SK-N-SH (cell line): ENCODE results near the gene POP4. TPM values are rescaled to one million over a fixed set of nuclear protein-coding genes. Genes with fewer than 3 reads are reported as not detected.

Experiments
- CTCF ChIA-PET: fragments of 300-600, 350-600 bp; formaldehyde crosslinking; extraction: SDS; loops from one replicate; lab custom pipeline; 2021; lab: Yijun Ruan, JAX
- POLR2A ChIA-PET: fragments of 350-600 bp; sonication (Branson Sonifier 250); formaldehyde crosslinking; extraction: SDS; loops from one replicate; lab custom pipeline; 2020; ENCODE audit warnings: antibody characterized with exemption, inconsistent platforms; lab: Yijun Ruan, JAX
- DNase-seq: peaks from one replicate; pipeline ENCODE4 v3.0.0; 2012
- H2AFZ ChIP-seq: fragments of 200-600 bp; sonication (generic); 2 replicates; pipeline ENCODE4 v1.8.1; 2016; ENCODE audit warnings: antibody characterized with exemption, mild to moderate bottlenecking, low read depth
- H3F3A ChIP-seq: fragments of 200-600 bp; sonication (generic); replicated peaks from 2 replicates; pipeline ENCODE3; 2016; ENCODE audit warnings: antibody characterized with exemption, mild to moderate bottlenecking; ENCODE audit not compliant: insufficient read depth
- H3K27ac ChIP-seq, 2 experiments: fragments of 200-500 bp in 1 of 2; fragments of 200-600 bp in 1 of 2; sonication (Bioruptor generic) in 1 of 2; sonication (generic), shearing (Covaris generic) in 1 of 2; 2 replicates each; pipeline versions ENCODE4 v1.5.1 to v1.6.1; 2014 to 2016; ENCODE audit warnings: low read depth in 2 of 2, inconsistent platforms in 1 of 2, low read length in 1 of 2, mild to moderate bottlenecking in 1 of 2, mixed read lengths in 1 of 2
- H3K27me3 ChIP-seq: fragments of 200-600 bp; sonication (generic), shearing (Covaris generic); 2 replicates; pipeline ENCODE4 v1.6.1; 2016; ENCODE audit warnings: mixed run types; ENCODE audit not compliant: insufficient read depth
- H3K36me3 ChIP-seq, 2 experiments: fragments of 200-500 bp in 1 of 2; fragments of 200-600 bp in 1 of 2; sonication (Bioruptor generic) in 1 of 2; sonication (generic) in 1 of 2; replicated peaks in 1 of 2; 2 replicates each; pipeline versions ENCODE3 to v1.5.1; 2014 to 2016; ENCODE audit warnings: low read length in 1 of 2, mild to moderate bottlenecking in 1 of 2; ENCODE audit not compliant: insufficient read depth in 2 of 2, control insufficient read depth in 1 of 2
- H3K4me1 ChIP-seq, 2 experiments: fragments of 200-500 bp in 1 of 2; fragments of 200-600 bp in 1 of 2; sonication (Bioruptor generic) in 1 of 2; sonication (generic), shearing (Covaris generic) in 1 of 2; 2 replicates each; pipeline versions ENCODE4 v1.5.1 to v1.6.1; 2014 to 2016; ENCODE audit warnings: low read depth in 1 of 2, low read length in 1 of 2, mixed run types in 1 of 2; ENCODE audit not compliant: insufficient read depth in 2 of 2, control insufficient read depth in 1 of 2
- H3K4me2 ChIP-seq: fragments of 200-600 bp; sonication (generic), shearing (Covaris generic); 2 replicates; pipeline ENCODE4 v1.6.1; 2017; ENCODE audit warnings: mixed run types
- H3K4me3 ChIP-seq, 2 experiments: fragments of 200-500 bp in 1 of 2; fragments of 200-600 bp in 1 of 2; sonication (Bioruptor generic) in 1 of 2; sonication (generic), shearing (Covaris generic) in 1 of 2; 2 replicates each; pipeline versions ENCODE4 v1.5.1 to v1.8.1; 2014 to 2016; ENCODE audit warnings: low read depth in 2 of 2, inconsistent platforms in 1 of 2, low read length in 1 of 2, mild to moderate bottlenecking in 1 of 2, mixed read lengths in 1 of 2, moderate library complexity in 1 of 2
- H3K79me2 ChIP-seq: fragments of 200-600 bp; sonication (generic); 2 replicates; pipeline ENCODE4 v1.8.1; 2017; ENCODE audit warnings: mild to moderate bottlenecking; ENCODE audit not compliant: insufficient read depth
- H3K9ac ChIP-seq: fragments of 200-600 bp; sonication (generic); 2 replicates; pipeline ENCODE4 v1.6.1; 2017; ENCODE audit warnings: mixed run types
- H3K9me2 ChIP-seq: fragments of 200-600 bp; sonication (generic); 2 replicates; pipeline ENCODE4 v1.6.1; 2017; ENCODE audit warnings: mixed run types
- H3K9me3 ChIP-seq: fragments of 200-600 bp; sonication (generic); 2 replicates; pipeline ENCODE4 v1.6.1; 2017; ENCODE audit warnings: mixed run types, mild to moderate bottlenecking, moderate library complexity
- H4K20me1 ChIP-seq: fragments of 200-600 bp; sonication (generic); 2 replicates; pipeline ENCODE4 v1.6.1; 2017; ENCODE audit warnings: mild to moderate bottlenecking, mixed run types; ENCODE audit not compliant: insufficient read depth
- ELF1 ChIP-seq: IDR thresholded peaks from 2 replicates; pipeline ENCODE4 v1.4.0; 2012
- EP300 ChIP-seq, 2 experiments: IDR thresholded peaks; 2 replicates each; pipeline versions ENCODE4 v1.4.0 to v1.6.1; 2012; ENCODE audit warnings: borderline replicate concordance in 1 of 2, low read depth in 1 of 2, low read length in 1 of 2
- FOXM1 ChIP-seq: IDR thresholded peaks from 2 replicates; pipeline ENCODE4 v1.4.0; 2012; ENCODE audit warnings: low read depth, mild to moderate bottlenecking
- JUND ChIP-seq: IDR thresholded peaks from 2 replicates; pipeline ENCODE4 v1.4.0; 2012
- MAX ChIP-seq: IDR thresholded peaks from 2 replicates; pipeline ENCODE4 v1.4.0; 2012; ENCODE audit warnings: low read depth
- PBX3 ChIP-seq: IDR thresholded peaks from 2 replicates; pipeline ENCODE4; 2012
- POLR2AphosphoS5 ChIP-seq: IDR thresholded peaks from 2 replicates; pipeline ENCODE4 v1.6.1; 2012; ENCODE audit warnings: low read depth, low read length
- REST ChIP-seq: IDR thresholded peaks from 2 replicates; pipeline ENCODE4 v1.6.1; 2012; ENCODE audit warnings: mild to moderate bottlenecking, low read depth, low read length, moderate library complexity
- SMC3 ChIP-seq: IDR thresholded peaks from 2 replicates; pipeline ENCODE4 v1.6.1; 2012; ENCODE audit warnings: low read depth, low read length, improper control_type of control experiment
- TAF1 ChIP-seq: IDR thresholded peaks from 2 replicates; pipeline ENCODE4 v1.6.1; 2012; ENCODE audit warnings: low read depth, mild to moderate bottlenecking, low read length, moderate library complexity, borderline replicate concordance
- TCF12 ChIP-seq: IDR thresholded peaks from 2 replicates; pipeline ENCODE4 v1.4.0; 2012
- USF1 ChIP-seq: IDR thresholded peaks from 2 replicates; pipeline ENCODE4 v1.4.0; 2012; ENCODE audit warnings: low read depth, borderline replicate concordance
- YY1 ChIP-seq: IDR thresholded peaks from 2 replicates; pipeline ENCODE4 v1.4.0; 2012; ENCODE audit warnings: low read depth, mild to moderate bottlenecking
- WGBS: methylation state at CpG from one replicate; pipeline ENCODE4 v1.1.6; 2017; ENCODE audit warnings: low lambda C conversion rate; 5-methylcytosine and 5-hydroxymethylcytosine counted together
- polyA plus RNA-seq, 3 experiments: library from polyadenylated mRNA; depleted of rRNA; stranded (reverse); fragments of >200 nt; gene quantifications; 2 replicates each; pipeline ENCODE4 v1.2.3, GENCODE V29; 2012
- TF ChIP-seq, protein P1 (sequence below): fragments of 150-350 bp; IDR thresholded peaks from 2 replicates; pipeline ENCODE4 v1.6.1; 2016; ENCODE audit warnings: mild to moderate bottlenecking, low read depth, low read length

POP4 gene
- polyA plus RNA-seq, 1 of the 3 experiments (the other 2 are of a cell fraction): 75.4 TPM

DNA sequence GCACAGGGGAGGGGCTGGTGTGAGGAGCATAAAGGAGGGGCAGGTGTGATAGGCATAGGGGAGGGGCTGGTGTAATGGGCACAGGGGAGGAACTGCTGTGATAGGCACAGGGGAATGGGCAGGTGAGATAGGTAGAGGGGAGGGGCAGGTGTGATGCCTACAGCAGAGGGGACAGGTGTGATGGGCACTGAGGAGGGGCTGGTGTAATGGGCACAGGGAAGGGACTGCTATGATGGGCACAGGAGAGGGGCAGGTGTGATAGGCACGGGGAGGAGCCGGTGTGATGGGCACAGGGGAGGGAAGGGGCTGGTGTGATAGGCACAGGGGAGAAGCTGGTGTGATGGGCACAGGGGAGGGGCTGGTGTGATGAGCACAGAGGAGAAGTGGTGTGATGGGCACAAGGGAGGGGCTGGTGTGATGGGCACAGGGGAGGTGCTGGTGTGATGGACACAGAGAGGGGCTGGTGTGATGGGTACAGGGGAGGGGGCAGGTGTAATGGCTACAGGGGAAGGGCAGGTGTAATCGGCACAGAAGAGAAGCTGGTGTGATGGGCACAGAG is 39.5 kb upstream of the POP4 start (continued):
- TF ChIP-seq TAF1 (no peak), PBX3 (no peak), YY1 (no peak)
- TF ChIP-seq, protein P1, sequence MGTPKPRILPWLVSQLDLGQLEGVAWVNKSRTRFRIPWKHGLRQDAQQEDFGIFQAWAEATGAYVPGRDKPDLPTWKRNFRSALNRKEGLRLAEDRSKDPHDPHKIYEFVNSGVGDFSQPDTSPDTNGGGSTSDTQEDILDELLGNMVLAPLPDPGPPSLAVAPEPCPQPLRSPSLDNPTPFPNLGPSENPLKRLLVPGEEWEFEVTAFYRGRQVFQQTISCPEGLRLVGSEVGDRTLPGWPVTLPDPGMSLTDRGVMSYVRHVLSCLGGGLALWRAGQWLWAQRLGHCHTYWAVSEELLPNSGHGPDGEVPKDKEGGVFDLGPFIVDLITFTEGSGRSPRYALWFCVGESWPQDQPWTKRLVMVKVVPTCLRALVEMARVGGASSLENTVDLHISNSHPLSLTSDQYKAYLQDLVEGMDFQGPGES: no peak

DNA sequence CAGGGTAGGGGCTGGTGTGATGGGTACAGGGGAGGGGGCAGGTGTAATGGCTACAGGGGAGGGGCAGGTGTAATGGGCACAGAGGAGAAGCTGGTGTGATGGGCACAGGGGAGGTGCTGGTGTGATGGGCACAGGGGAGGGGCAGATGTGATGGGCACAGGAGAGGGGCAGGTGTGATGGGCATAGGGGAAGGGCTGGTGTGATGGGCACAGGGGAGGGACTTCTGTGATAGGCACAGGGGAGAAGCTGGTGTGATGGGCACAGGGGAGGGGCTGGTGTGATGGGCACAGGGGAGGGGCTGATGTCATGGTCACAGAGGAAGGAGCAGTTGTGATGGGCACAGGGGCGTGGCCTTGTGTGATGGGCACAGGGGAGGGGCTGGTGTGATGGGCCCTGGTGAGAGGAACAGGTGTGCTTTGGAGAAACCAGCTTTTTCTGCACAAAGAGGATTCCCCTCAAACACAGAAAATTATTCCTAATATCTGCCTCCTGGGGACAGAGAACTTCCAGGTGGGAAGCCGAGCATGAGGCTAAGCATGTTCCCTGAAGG is 38.6 kb upstream of the POP4 start:
- DNase-seq: no peak
- WGBS: 0% methylated on average over 2 of the region's 2 CpGs
- no peak overlapping the region for H3K9ac ChIP-seq
- TF ChIP-seq YY1 (no peak), EP300 (IDR thresholded peaks at IDR 0.05; ENCODE audit: borderline replicate concordance in 1 of 2, low read depth in 1 of 2, low read length in 1 of 2) (no peak)
- ChIA-PET POLR2A (no interaction called here), CTCF (no interaction called here)
- H3K4me1 ChIP-seq: no peaks in the 10 kb centered on the region
- no peak overlapping the region for H3K4me2 ChIP-seq
- H3F3A ChIP-seq: no peaks in the 10 kb centered on the region
- H3K79me2 ChIP-seq: no peaks in the 10 kb centered on the region
- peaks cover 30% of the 10 kb centered on the region; the same call in 1 of the 2 replicates for H3K27me3 ChIP-seq
- no peaks in the 10 kb centered on the region for H3K9me3 ChIP-seq
- H2AFZ ChIP-seq: no peak overlapping the region
- H3K4me3 ChIP-seq: no peak overlapping the region
- no peaks in the 10 kb centered on the region for H3K36me3 ChIP-seq
- no peak overlapping the region for H3K27ac ChIP-seq
- H3K9me2 ChIP-seq: no peaks in the 10 kb centered on the region
- H4K20me1 ChIP-seq: no peaks in the 10 kb centered on the region

DNA sequence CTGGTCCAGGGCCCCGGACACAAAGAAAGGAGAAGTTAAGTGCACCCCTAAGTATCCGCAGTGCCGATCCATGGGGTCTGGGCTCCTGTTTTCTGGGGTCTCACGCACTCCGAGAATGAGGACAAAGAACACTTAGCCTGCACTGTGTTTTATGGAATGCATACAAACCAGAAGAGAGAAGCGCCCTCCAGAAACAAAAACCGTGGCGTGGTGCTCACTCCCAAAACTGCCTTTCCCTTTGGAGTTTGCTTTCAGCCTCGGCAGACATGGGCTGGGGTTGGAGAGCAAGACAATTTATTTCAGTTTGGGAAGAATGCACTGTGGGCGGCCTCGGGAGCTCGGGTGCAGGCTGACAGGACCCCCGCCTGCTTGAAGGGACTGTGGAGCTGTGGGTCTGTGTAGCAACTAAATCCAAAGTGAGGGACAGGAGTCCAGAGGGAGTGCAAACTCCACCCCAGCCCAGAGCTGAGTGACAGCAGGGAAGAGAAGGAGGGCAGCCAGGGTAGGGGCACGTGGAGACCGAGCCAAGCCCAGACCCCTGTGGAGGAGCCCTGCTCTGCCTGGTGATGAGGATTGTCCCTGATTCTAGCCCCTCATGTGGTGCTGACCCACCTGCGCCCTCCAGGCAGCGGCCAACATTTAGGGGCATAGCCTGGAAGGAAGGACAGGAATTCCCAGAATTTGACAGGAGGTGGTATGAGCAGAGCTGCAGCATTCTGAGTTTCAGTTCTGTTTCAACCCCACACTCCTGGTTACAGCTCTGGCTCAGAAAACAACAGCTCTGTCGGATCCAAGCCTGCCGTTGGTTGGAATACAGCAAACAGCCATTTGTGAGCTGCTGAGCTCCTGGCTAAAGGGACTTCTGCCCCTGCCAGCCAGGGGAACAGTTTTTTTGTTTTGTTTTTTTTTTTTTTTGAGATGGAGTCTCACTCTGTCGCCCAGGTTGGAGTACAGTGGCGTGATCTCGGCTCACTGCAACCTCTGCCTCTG is 37.8 kb upstream of the POP4 start:
- no peaks in the 10 kb centered on the region for H3K9me3 ChIP-seq
- H3K4me3 ChIP-seq: no peak overlapping the region
- H3K27me3 ChIP-seq: peaks cover 36% of the 10 kb centered on the region; the same call in 1 of the 2 replicates
- H3K36me3 ChIP-seq: no peaks in the 10 kb centered on the region
- CTCF ChIA-PET: interaction anchor here (0.5 kb wide), 1 partner anchor 13 kb away, joined by 4 read pairs; no protein-coding TSS in a partner anchor
- no peak overlapping the region for H3K27ac ChIP-seq
- H3F3A ChIP-seq: no peaks in the 10 kb centered on the region
- no peak overlapping the region for H3K9ac ChIP-seq
- H3K79me2 ChIP-seq: no peaks in the 10 kb centered on the region
- DNase-seq: no peak
- no peaks in the 10 kb centered on the region for H4K20me1 ChIP-seq
- TF ChIP-seq TCF12 (no peak), ELF1 (no peak), POLR2AphosphoS5 (no peak), REST (no peak), FOXM1 (no peak), SMC3 (no peak), JUND (no peak), MAX (no peak), PBX3 (no peak), EP300 (IDR thresholded peaks at IDR 0.05; ENCODE audit: borderline replicate concordance in 1 of 2, low read depth in 1 of 2, low read length in 1 of 2) (no peak), USF1 (no peak), YY1 (no peak)
- no peak overlapping the region for H3K4me2 ChIP-seq
- POLR2A ChIA-PET: no interaction called here
- 9% methylated on average over 21 of the region's 22 CpGs for WGBS
- no peaks in the 10 kb centered on the region for H3K9me2 ChIP-seq
- H3K4me1 ChIP-seq: no peaks in the 10 kb centered on the region
- H2AFZ ChIP-seq: no peak overlapping the region
